A549 (cell line): ENCODE results near the gene LDLRAD4.

ENCODE experiments used
- BHLHE40 ChIP-seq: IDR thresholded peaks from 2 replicates; pipeline ENCODE4 v1.6.1; 2012; ENCODE audit warnings: low read depth, low read length, inconsistent platforms
- CBX2 ChIP-seq: fragments of 200-600 bp; sonication (generic); IDR thresholded peaks from 2 replicates; pipeline ENCODE4 v1.6.1; 2016; ENCODE audit warnings: low read depth, mild to moderate bottlenecking, borderline replicate concordance
- CHD2 ChIP-seq: fragments of 150-350 bp; IDR thresholded peaks from 2 replicates; pipeline ENCODE4 v1.6.1; 2014; ENCODE audit warnings: low read length; ENCODE audit not compliant: partially characterized antibody
- CTCF ChIP-seq: fragments of >200 bp; sonication (Bioruptor Twin); formaldehyde crosslinking; IDR thresholded peaks from 3 replicates; pipeline ENCODE4 v1.5.1; 2016
- EHMT2 ChIP-seq: fragments of 200-600 bp; sonication (generic); IDR thresholded peaks from 2 replicates; pipeline ENCODE4 v1.6.1; 2016; ENCODE audit warnings: antibody characterized with exemption, low read depth, mild to moderate bottlenecking, moderate library complexity
- EP300 ChIP-seq, 2 experiments: fragments of >200 bp; sonication (Bioruptor Twin); formaldehyde crosslinking; IDR thresholded peaks; 2 replicates in 1 of 2; 3 replicates in 1 of 2; pipeline ENCODE4 v1.6.1; 2016 to 2017
- POLR2A ChIP-seq: IDR thresholded peaks from 2 replicates; pipeline ENCODE4 v1.6.1; 2012; ENCODE audit warnings: mild to moderate bottlenecking, low read length
- SREBF2 ChIP-seq: fragments of 450-650 bp; IDR thresholded peaks from 2 replicates; pipeline ENCODE4 v1.6.1; 2014; ENCODE audit warnings: mild to moderate bottlenecking, moderate library complexity
- TFCP2L1 ChIP-seq: fragments of 250-450 bp; sonication (Bioruptor Pico); IDR thresholded peaks from 2 replicates; pipeline ENCODE4 v1.5.0; 2021; ENCODE audit warnings: mild to moderate bottlenecking
- ZNF302 ChIP-seq: fragments of 250-450 bp; sonication (Bioruptor Pico); IDR thresholded peaks from 2 replicates; pipeline ENCODE4 v1.9.0; 2021; ENCODE audit warnings: inconsistent platforms, mild to moderate bottlenecking, moderate library complexity
- TF ChIP-seq, protein P1 (sequence below): fragments of 250-450 bp; sonication (Bioruptor Pico); IDR thresholded peaks from 2 replicates; pipeline ENCODE4 v1.5.0; 2021; ENCODE audit warnings: mild to moderate bottlenecking, moderate library complexity, borderline replicate concordance
- TF ChIP-seq, protein P2 (sequence below): IDR thresholded peaks from 2 replicates; pipeline ENCODE4 v1.6.1; 2012

- no peak for TF ChIP-seq SREBF2
- TF ChIP-seq, protein P1, sequence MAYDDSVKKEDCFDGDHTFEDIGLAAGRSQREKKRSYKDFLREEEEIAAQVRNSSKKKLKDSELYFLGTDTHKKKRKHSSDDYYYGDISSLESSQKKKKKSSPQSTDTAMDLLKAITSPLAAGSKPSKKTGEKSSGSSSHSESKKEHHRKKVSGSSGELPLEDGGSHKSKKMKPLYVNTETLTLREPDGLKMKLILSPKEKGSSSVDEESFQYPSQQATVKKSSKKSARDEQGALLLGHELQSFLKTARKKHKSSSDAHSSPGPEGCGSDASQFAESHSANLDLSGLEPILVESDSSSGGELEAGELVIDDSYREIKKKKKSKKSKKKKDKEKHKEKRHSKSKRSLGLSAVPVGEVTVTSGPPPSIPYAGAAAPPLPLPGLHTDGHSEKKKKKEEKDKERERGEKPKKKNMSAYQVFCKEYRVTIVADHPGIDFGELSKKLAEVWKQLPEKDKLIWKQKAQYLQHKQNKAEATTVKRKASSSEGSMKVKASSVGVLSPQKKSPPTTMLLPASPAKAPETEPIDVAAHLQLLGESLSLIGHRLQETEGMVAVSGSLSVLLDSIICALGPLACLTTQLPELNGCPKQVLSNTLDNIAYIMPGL (CRISPR knock-in tag), result no peak
- TF ChIP-seq EP300 (IDR thresholded peaks at IDR 0.05), result no peak
- TF ChIP-seq CTCF, result no peak
- no peak for TF ChIP-seq ZNF302
- no peak for TF ChIP-seq POLR2A
- no peak for TF ChIP-seq EHMT2
- no peak for TF ChIP-seq CHD2
- no peak for TF ChIP-seq CBX2
- TF ChIP-seq, protein P2, sequence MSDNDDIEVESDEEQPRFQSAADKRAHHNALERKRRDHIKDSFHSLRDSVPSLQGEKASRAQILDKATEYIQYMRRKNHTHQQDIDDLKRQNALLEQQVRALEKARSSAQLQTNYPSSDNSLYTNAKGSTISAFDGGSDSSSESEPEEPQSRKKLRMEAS, result no peak
- no peak for TF ChIP-seq TFCP2L1 (CRISPR knock-in tag)
- TF ChIP-seq BHLHE40, result no peak
These were observed 292.0 kb downstream of the LDLRAD4 start for GRCh38 chr18:13510594-13510993.
